ENCODE measurements around the gene SIRT2. TPM values are rescaled to one million over a fixed set of nuclear protein-coding genes. Genes with fewer than 3 reads are reported as not detected.
A peak's percentile ranks its signal among the peaks of the same experiment; 100 is the strongest.

SIRT2 gene
- polyA plus RNA-seq, 3 donors: 57.5 to 65.9 (median 64.3) TPM

GRCh38 chr19:38900202-38900629 is 798 bp upstream of the SIRT2 start:
- H4K20me1 ChIP-seq (ENCODE audit: insufficient read depth, low read length): peaks cover under 1% of the 10 kb centered on the region
- Mint-ChIP-seq H3K9me3 (peaks cover 0 to 3% (median 0%) of the 10 kb centered on the region in 7 donors), H3K27me3 (ENCODE audit: low read depth in 3 of 3) (peaks cover 0 to 1% (median 0%) of the 10 kb centered on the region in 3 donors), H3K36me3 (peaks cover 25 to 27% of the 10 kb centered on the region in 2 donors), H3K27ac (peak overlapping the region; percentile 90 to 99 (median 97)), H3K4me1 (peaks cover 30% of the 10 kb centered on the region), H3K4me3 (peak overlapping the region; percentile 90 to 91)
- H3K9ac ChIP-seq (ENCODE audit: insufficient read depth, low read length, poor library complexity, severe bottlenecking): peak overlapping the region; percentile 93
- H3K4me1 ChIP-seq (ENCODE audit: control insufficient read depth in 1 of 2, insufficient read depth in 2 of 2, low read length in 2 of 2): peaks cover 18 to 28% of the 10 kb centered on the region in 2 donors
- peak in 2 of 3 donors; percentile 58 to 85 for DNase-seq
- H3K4me3 ChIP-seq (replicated peaks in 1 of 3; ENCODE audit: low read depth in 2 of 3, low read length in 3 of 3): peak overlapping the region; percentile 71 to 82 (median 79)
- H2AFZ ChIP-seq (ENCODE audit: insufficient read depth, low read depth, low read length, poor library complexity, severe bottlenecking): peak overlapping the region; percentile 73
- intact Hi-C loops (cut with micrococcal nuclease): no loop called here
- peak overlapping the region; percentile 72 to 97 for H3K27ac ChIP-seq (ENCODE audit: low read depth in 1 of 2, low read length in 2 of 2)
- peaks cover 52% of the 10 kb centered on the region for H3K79me2 ChIP-seq (ENCODE audit: insufficient read depth, low read length)
- H3K36me3 ChIP-seq (replicated peaks in 1 of 2; ENCODE audit: control insufficient read depth in 1 of 2, insufficient read depth in 2 of 2, low read length in 2 of 2): peaks cover 11% of the 10 kb centered on the region in 2 donors
- no peaks in the 10 kb centered on the region for H3K9me3 ChIP-seq (replicated peaks in 1 of 2; ENCODE audit: control insufficient read depth in 1 of 2, insufficient read depth in 1 of 2, low read length in 2 of 2)
- H3K27me3 ChIP-seq (ENCODE audit: control insufficient read depth in 2 of 2, insufficient read depth in 2 of 2, low read length in 2 of 2): no peaks in the 10 kb centered on the region
- 0% methylated on average over 6 of the region's 8 CpGs for WGBS (ENCODE audit: insufficient coverage)
- no peak for TF ChIP-seq CTCF (IDR thresholded peaks at IDR 0.05)
- peak overlapping the region; percentile 76 for H3K4me2 ChIP-seq (replicated peaks; ENCODE audit: extremely low read depth, low read length, poor library complexity, severe bottlenecking)

- no peak for TF ChIP-seq CTCF (IDR thresholded peaks at IDR 0.05)
- H4K20me1 ChIP-seq (ENCODE audit: insufficient read depth, low read length): peaks cover 5% of the 10 kb centered on the region
- peaks cover 18 to 28% of the 10 kb centered on the region in 2 donors for H3K4me1 ChIP-seq (ENCODE audit: control insufficient read depth in 1 of 2, insufficient read depth in 2 of 2, low read length in 2 of 2)
- WGBS (ENCODE audit: insufficient coverage): 0% methylated on average over 22 of the region's 25 CpGs
- Mint-ChIP-seq H3K4me1 (peaks cover 30% of the 10 kb centered on the region), H3K27ac (peak overlapping the region; percentile 90 to 99 (median 97)), H3K9me3 (peaks cover 0 to 3% (median 0%) of the 10 kb centered on the region in 7 donors), H3K27me3 (ENCODE audit: low read depth in 3 of 3) (peaks cover 0 to 1% (median 0%) of the 10 kb centered on the region in 3 donors), H3K4me3 (peak overlapping the region; percentile 90 to 91), H3K36me3 (peaks cover 17 to 20% of the 10 kb centered on the region in 2 donors)
- peak overlapping the region; percentile 37 to 97 for H3K27ac ChIP-seq (ENCODE audit: low read depth in 1 of 2, low read length in 2 of 2)
- no peaks in the 10 kb centered on the region for H3K9me3 ChIP-seq (replicated peaks in 1 of 2; ENCODE audit: control insufficient read depth in 1 of 2, insufficient read depth in 1 of 2, low read length in 2 of 2)
- peak in 1 of 3 donors; percentile 1 for DNase-seq
- intact Hi-C loops (cut with micrococcal nuclease): loop anchor here (1.0 to 10.0 kb wide), 6 partner anchors 31 to 134 kb away; partner anchors contain the start of genes MRPS12 (in 2 of the 2), SARS2 (in 2 of the 2) and ECH1 (in 1 of the 2)
- H3K4me2 ChIP-seq (replicated peaks; ENCODE audit: extremely low read depth, low read length, poor library complexity, severe bottlenecking): peak overlapping the region; percentile 74
- peak overlapping the region; percentile 91 for H3K9ac ChIP-seq (ENCODE audit: insufficient read depth, low read length, poor library complexity, severe bottlenecking)
- no peaks in the 10 kb centered on the region for H3K36me3 ChIP-seq (replicated peaks in 1 of 2; ENCODE audit: control insufficient read depth in 1 of 2, insufficient read depth in 2 of 2, low read length in 2 of 2)
- H2AFZ ChIP-seq (ENCODE audit: insufficient read depth, low read depth, low read length, poor library complexity, severe bottlenecking): peak overlapping the region; percentile 68
- H3K79me2 ChIP-seq (ENCODE audit: insufficient read depth, low read length): peaks cover 52% of the 10 kb centered on the region
- H3K27me3 ChIP-seq (ENCODE audit: control insufficient read depth in 2 of 2, insufficient read depth in 2 of 2, low read length in 2 of 2): no peaks in the 10 kb centered on the region
- peak overlapping the region; percentile 60 to 79 (median 75) for H3K4me3 ChIP-seq (replicated peaks in 1 of 3; ENCODE audit: low read depth in 2 of 3, low read length in 3 of 3)
Observed at GRCh38 chr19:38898788-38899446, 501 bp downstream of the SIRT2 start.
